Panc1 (cell line): ENCODE results near the gene RGS9. TPM values are rescaled to one million over a fixed set of nuclear protein-coding genes. Genes with fewer than 3 reads are reported as not detected.

Experiments used
- ATAC-seq: fragments of 200-7000 bp; cut with Tn5 transposase; 2 replicates; pipeline ENCODE4 v1.9.1; 2020; ENCODE audit warnings: mild to moderate bottlenecking, moderate library complexity
- BruUV-seq: library from RNA; stranded (reverse); fragments of 400-500 nt; replicated peaks from 2 replicates; lab custom pipeline; 2021; lab: Mats Ljungman, UMichigan
- CTCF ChIA-PET: fragments of 300-600 bp; sonication (Branson Sonifier 250); formaldehyde crosslinking; loops from one replicate; lab custom pipeline; 2022; ENCODE audit warnings: antibody characterized with exemption; lab: Charles Lee
- POLR2A ChIA-PET: fragments of 300-600 bp; sonication (Branson Sonifier 250); formaldehyde crosslinking; loops from one replicate; lab custom pipeline; 2022; ENCODE audit warnings: antibody characterized with exemption; lab: Charles Lee
- DNase-seq: peaks from one replicate; pipeline ENCODE4 v3.0.0-alpha.2; 2010; ENCODE audit warnings: low read depth, low spot score
- H3K27ac ChIP-seq: 2 replicates; pipeline ENCODE4 v1.5.1; 2011; ENCODE audit warnings: mild to moderate bottlenecking, low read length, inconsistent platforms
- H3K27me3 ChIP-seq: fragments of 200-500 bp; sonication (Bioruptor generic); 2 replicates; pipeline ENCODE4 v1.6.0; 2014; ENCODE audit warnings: low read length, inconsistent platforms; ENCODE audit not compliant: control insufficient read depth, insufficient read depth
- H3K36me3 ChIP-seq: fragments of 200-500 bp; sonication (Bioruptor generic); 2 replicates; pipeline ENCODE4 v1.5.1; 2014; ENCODE audit warnings: inconsistent platforms, mild to moderate bottlenecking, low read length, moderate library complexity; ENCODE audit not compliant: control insufficient read depth, insufficient read depth
- H3K4me1 ChIP-seq: 2 replicates; pipeline ENCODE4 v1.5.1; 2011; ENCODE audit warnings: inconsistent platforms, mild to moderate bottlenecking, low read length, moderate library complexity; ENCODE audit not compliant: control insufficient read depth, insufficient read depth
- H3K4me3 ChIP-seq, 2 experiments: 2 replicates each; pipeline ENCODE4 v1.5.1; 2011 to 2012; ENCODE audit warnings: low read depth in 2 of 2, low read length in 2 of 2, mild to moderate bottlenecking in 2 of 2, inconsistent platforms in 1 of 2, moderate library complexity in 1 of 2
- H3K9me3 ChIP-seq: fragments of 200-500 bp; sonication (Bioruptor generic); 2 replicates; pipeline ENCODE4 v1.5.1; 2014; ENCODE audit warnings: low read depth, mild to moderate bottlenecking, inconsistent platforms, low read length, moderate library complexity; ENCODE audit not compliant: control insufficient read depth, insufficient read depth
- CTCF ChIP-seq: fragments of 450-650 bp; IDR thresholded peaks from 2 replicates; pipeline ENCODE4 v1.5.1; 2017; ENCODE audit warnings: mild to moderate bottlenecking
- POLR2AphosphoS5 ChIP-seq: IDR thresholded peaks from 2 replicates; pipeline ENCODE4 v1.6.1; 2012; ENCODE audit warnings: mild to moderate bottlenecking, low read depth, low read length, moderate library complexity
- REST ChIP-seq, 2 experiments: IDR thresholded peaks; 2 replicates each; pipeline ENCODE4 v1.6.1; 2011 to 2012; ENCODE audit warnings: low read depth in 2 of 2, control low read depth in 1 of 2, low read length in 1 of 2, mild to moderate bottlenecking in 1 of 2, moderate library complexity in 1 of 2; ENCODE audit not compliant: insufficient read depth in 1 of 2
- SIN3A ChIP-seq: IDR thresholded peaks from 2 replicates; pipeline ENCODE4 v1.6.1; 2012; ENCODE audit warnings: low read depth, mild to moderate bottlenecking, low read length, moderate library complexity, borderline replicate concordance; ENCODE audit not compliant: insufficient read depth
- TCF7L2 ChIP-seq: IDR thresholded peaks from 2 replicates; pipeline ENCODE4 v1.6.1; 2011; ENCODE audit warnings: mild to moderate bottlenecking, low read depth, low read length, inconsistent platforms
- in situ Hi-C: cut with HindIII; loops from 2 replicates; pipeline ENCODE4 v1.10.0; 2016; ENCODE audit warnings: low sequenced_read_pairs, low pct_unique_long_range_greater_than_20kb
- intact Hi-C: fragments of 100-400 bp; cut with micrococcal nuclease; formaldehyde crosslinking; loops from one replicate; pipeline ENCODE4 v1.10.0; 2022; ENCODE audit not compliant: unreplicated experiment
- total RNA-seq: library from RNA; stranded (reverse); gene quantifications from one replicate; pipeline ENCODE4 v1.2.1, GENCODE V29; 2021; ENCODE audit not compliant: unreplicated experiment

RGS9 gene
- total RNA-seq, 1 experiment from 2014 or later, result 3.3 TPM

- H3K4me1 ChIP-seq, result no peaks in the 10 kb centered on the region
- no peak for TF ChIP-seq POLR2AphosphoS5
- TF ChIP-seq REST (IDR thresholded peaks at IDR 0.05; ENCODE audit: insufficient read depth in 1 of 2, low read depth in 2 of 2, low read length in 1 of 2), result no peak
- TF ChIP-seq CTCF, result no peak
- TF ChIP-seq TCF7L2, result no peak
- TF ChIP-seq SIN3A, result no peak
- BruUV-seq, result no TSS peak
- no peak for ATAC-seq
- intact Hi-C loops (no loop called here), in situ Hi-C loops (no loop called here)
- no peak for DNase-seq
- H3K27me3 ChIP-seq, result no peaks in the 10 kb centered on the region
- H3K36me3 ChIP-seq, result no peaks in the 10 kb centered on the region
- no peak overlapping the region for H3K27ac ChIP-seq
- no peak overlapping the region for H3K4me3 ChIP-seq
- H3K9me3 ChIP-seq, result no peaks in the 10 kb centered on the region
- ChIA-PET POLR2A (no interaction called here), CTCF (no interaction called here)
Measured at GRCh38 chr17:65268832-65269231, 131.7 kb downstream of the RGS9 start.

GRCh38 chr17:65270499-65271253 is 133.5 kb downstream of the RGS9 start:
- in situ Hi-C loops, result no loop called here
- H3K4me1 ChIP-seq, result no peaks in the 10 kb centered on the region
- no peak overlapping the region for H3K4me3 ChIP-seq
- no peak overlapping the region for H3K27ac ChIP-seq
- no TSS peak for BruUV-seq
- CTCF ChIA-PET, result no interaction called here
- POLR2A ChIA-PET, result no interaction called here
- H3K36me3 ChIP-seq, result no peaks in the 10 kb centered on the region
- ATAC-seq (no peak), DNase-seq (no peak)
- H3K27me3 ChIP-seq, result no peaks in the 10 kb centered on the region
- no peaks in the 10 kb centered on the region for H3K9me3 ChIP-seq
- intact Hi-C loops, result loop anchor here (10.0 kb wide), 1 partner anchor 894 kb away; no protein-coding TSS in a partner anchor
- TF ChIP-seq POLR2AphosphoS5, result no peak
- TF ChIP-seq TCF7L2, result no peak
- TF ChIP-seq REST (IDR thresholded peaks at IDR 0.05; ENCODE audit: insufficient read depth in 1 of 2, low read depth in 2 of 2, low read length in 1 of 2), result no peak
